MM.1S (cell line): ENCODE data around the gene RANBP10.

Experiments used
- CTCF ChIP-seq: fragments of 300-600 bp; sonication (generic); IDR thresholded peaks from 2 replicates; pipeline ENCODE4 v1.5.1; 2016; ENCODE audit warnings: antibody characterized with exemption, low read length, mixed read lengths
- EZH2phosphoT487 ChIP-seq: fragments of 300-600 bp; sonication (generic); IDR thresholded peaks from 2 replicates; pipeline ENCODE4 v1.6.1; 2018; ENCODE audit warnings: antibody characterized with exemption, low read length

GRCh38 chr16:67746846-67747245 lies 59.5 kb downstream of the RANBP10 start:
- TF ChIP-seq CTCF (no peak), EZH2phosphoT487 (no peak)
